GM12878 (cell line): ENCODE results near the gene FUZ. TPM values are rescaled to one million over a fixed set of nuclear protein-coding genes. Genes with fewer than 3 reads are reported as not detected.
A peak's percentile ranks its signal among the peaks of the same experiment; 100 is the strongest.

Experiments used
- ASH2L ChIP-seq: fragments of 300-600, 200-600 bp; sonication (generic); IDR thresholded peaks from 2 replicates; pipeline ENCODE4 v1.6.1; 2017; ENCODE audit warnings: low read depth, mild to moderate bottlenecking, borderline replicate concordance
- ATF7 ChIP-seq: fragments of 450-650 bp; IDR thresholded peaks from 2 replicates; pipeline ENCODE4 v1.6.1; 2016; ENCODE audit warnings: low read depth, mild to moderate bottlenecking
- BRCA1 ChIP-seq: IDR thresholded peaks from 2 replicates; pipeline ENCODE4 v1.6.1; 2011; ENCODE audit warnings: low read depth, low read length, improper control_type of control experiment
- CBFB ChIP-seq: IDR thresholded peaks from 2 replicates; pipeline ENCODE4 v1.6.1; 2016; ENCODE audit warnings: antibody characterized with exemption, low read depth
- CHD1 ChIP-seq: IDR thresholded peaks from 2 replicates; pipeline ENCODE4 v1.6.1; 2012; ENCODE audit warnings: low read depth, low read length, improper control_type of control experiment
- CREB1 ChIP-seq: IDR thresholded peaks from 2 replicates; pipeline ENCODE4 v1.6.1; 2012; ENCODE audit warnings: low read depth, mild to moderate bottlenecking, inconsistent platforms
- CREM ChIP-seq: IDR thresholded peaks from 2 replicates; pipeline ENCODE4 v1.6.1; 2014; ENCODE audit warnings: antibody characterized with exemption, low read depth
- E2F8 ChIP-seq: fragments of 450-650 bp; IDR thresholded peaks from 2 replicates; pipeline ENCODE4 v1.6.1; 2018; ENCODE audit warnings: mild to moderate bottlenecking, low read depth, moderate library complexity; ENCODE audit not compliant: partially characterized antibody
- EP300 ChIP-seq, 2 experiments: fragments of 150-350 bp in 1 of 2; IDR thresholded peaks; 2 replicates each; pipeline ENCODE4 v1.6.1; 2011 to 2012; ENCODE audit warnings: low read depth in 2 of 2, low read length in 2 of 2, borderline replicate concordance in 1 of 2, improper control_type of control experiment in 1 of 2, inconsistent platforms in 1 of 2; ENCODE audit not compliant: control insufficient read depth in 1 of 2
- HDAC2 ChIP-seq: fragments of 200-600 bp; sonication (generic); IDR thresholded peaks from 2 replicates; pipeline ENCODE4 v1.6.1; 2017
- NBN ChIP-seq: fragments of 450-650 bp; IDR thresholded peaks from 2 replicates; pipeline ENCODE4 v1.6.1; 2016
- NR2F1 ChIP-seq: fragments of 450-650 bp; conservative IDR thresholded peaks from 2 replicates; pipeline ENCODE4 v1.6.1; 2017; ENCODE audit warnings: mild to moderate bottlenecking
- PAX5 ChIP-seq: IDR thresholded peaks from 2 replicates; pipeline ENCODE4 v1.6.1; 2011; ENCODE audit warnings: low read depth, low read length, borderline replicate concordance
- POLR2AphosphoS5 ChIP-seq: IDR thresholded peaks from 2 replicates; pipeline ENCODE4 v1.6.1; 2011; ENCODE audit warnings: mild to moderate bottlenecking, low read length, inconsistent platforms
- POU2F2 ChIP-seq: IDR thresholded peaks from 3 replicates; pipeline ENCODE4 v1.6.1; 2011; ENCODE audit warnings: low read depth, mild to moderate bottlenecking, low read length, borderline replicate concordance
- RELA ChIP-seq: fragments of 450-650 bp; IDR thresholded peaks from 2 replicates; pipeline ENCODE4 v1.8.0; 2014; ENCODE audit warnings: borderline replicate concordance; ENCODE audit not compliant: partially characterized antibody
- REST ChIP-seq: IDR thresholded peaks from 2 replicates; pipeline ENCODE4 v1.6.1; 2012; ENCODE audit warnings: mild to moderate bottlenecking, low read depth, low read length
- RFX5 ChIP-seq: IDR thresholded peaks from 2 replicates; pipeline ENCODE4 v1.6.1; 2011; ENCODE audit warnings: low read depth, low read length, improper control_type of control experiment
- SREBF1 ChIP-seq: IDR thresholded peaks from 2 replicates; pipeline ENCODE4 v1.6.1; 2012; ENCODE audit warnings: mild to moderate bottlenecking, low read length
- SUPT20H ChIP-seq: IDR thresholded peaks from 2 replicates; pipeline ENCODE4 v1.6.1; 2011; ENCODE audit warnings: low read depth, mild to moderate bottlenecking, low read length, moderate library complexity, borderline replicate concordance; ENCODE audit not compliant: control insufficient read depth
- TARDBP ChIP-seq: IDR thresholded peaks from 2 replicates; pipeline ENCODE4 v1.6.1; 2016; ENCODE audit warnings: borderline replicate concordance
- YY1 ChIP-seq: IDR thresholded peaks from 2 replicates; pipeline ENCODE4 v1.6.1; 2011; ENCODE audit warnings: low read depth, mild to moderate bottlenecking, low read length
- ZZZ3 ChIP-seq: IDR thresholded peaks from 2 replicates; pipeline ENCODE4 v1.6.1; 2011; ENCODE audit warnings: low read depth; ENCODE audit not compliant: control insufficient read depth, insufficient read length
- polyA plus RNA-seq, 11 experiments: library from polyadenylated mRNA; depleted of rRNA in 4 of 11; unstranded in 6 of 11; stranded (reverse) in 5 of 11; fragments of >200 nt; fragmentation: Nextera tagmentation in 4 of 11; fragmentation: Illumina TruSeq in 1 of 11; extraction: Ambion mirVana in 4 of 11; extraction: Trizol in 1 of 11; gene quantifications; 1 replicate in 1 of 11; 2 replicates in 10 of 11; pipeline versions ENCODE4 v1.2.1 to v1.2.3, GENCODE V29; 2011 to 2016; ENCODE audit warnings: inconsistent platforms in 2 of 11, missing spikeins in 2 of 11, low read depth in 1 of 11
- total RNA-seq, 4 experiments: library from RNA; depleted of rRNA in 3 of 4; stranded (reverse); fragments of >200 nt in 3 of 4; fragmentation: Illumina TruSeq in 1 of 4; extraction: Trizol in 1 of 4; gene quantifications; 2 replicates each; pipeline versions ENCODE4 v1.2.1 to v1.2.3, GENCODE V29; 2013 to 2021
- TF ChIP-seq, protein P1 (sequence below): fragments of 450-650 bp; IDR thresholded peaks from 2 replicates; pipeline ENCODE4 v1.6.1; 2016; ENCODE audit warnings: mild to moderate bottlenecking

Gene FUZ
- total and polyA plus RNA-seq, 10 of the 15 experiments (the other 5 are each of a cell fraction or from before 2014, with no cell fraction given) = 0.18 to 11.5 (median 8.8) TPM

- peak; percentile 43 for TF ChIP-seq YY1
- TF ChIP-seq SUPT20H = no peak
- peak; percentile 91 for TF ChIP-seq SREBF1
- peak; percentile 45 for TF ChIP-seq RELA
- TF ChIP-seq BRCA1 = peak; percentile 45; the same call in 1 of the 2 replicates
- peak; percentile 89 for TF ChIP-seq NBN
- TF ChIP-seq, protein P1, sequence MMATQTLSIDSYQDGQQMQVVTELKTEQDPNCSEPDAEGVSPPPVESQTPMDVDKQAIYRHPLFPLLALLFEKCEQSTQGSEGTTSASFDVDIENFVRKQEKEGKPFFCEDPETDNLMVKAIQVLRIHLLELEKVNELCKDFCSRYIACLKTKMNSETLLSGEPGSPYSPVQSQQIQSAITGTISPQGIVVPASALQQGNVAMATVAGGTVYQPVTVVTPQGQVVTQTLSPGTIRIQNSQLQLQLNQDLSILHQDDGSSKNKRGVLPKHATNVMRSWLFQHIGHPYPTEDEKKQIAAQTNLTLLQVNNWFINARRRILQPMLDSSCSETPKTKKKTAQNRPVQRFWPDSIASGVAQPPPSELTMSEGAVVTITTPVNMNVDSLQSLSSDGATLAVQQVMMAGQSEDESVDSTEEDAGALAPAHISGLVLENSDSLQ = peak; percentile 40
- TF ChIP-seq TARDBP = no peak
- peak; percentile 66 for TF ChIP-seq PAX5
- TF ChIP-seq ATF7 = peak; percentile 95
- no peak for TF ChIP-seq CBFB
- no peak for TF ChIP-seq ZZZ3
- TF ChIP-seq ASH2L = 0 out of 2 replicates have a peak, but pooled peaks have one; percentile 94
- TF ChIP-seq REST = no peak
- TF ChIP-seq E2F8 = peak; percentile 66
- no peak for TF ChIP-seq RFX5
- no peak for TF ChIP-seq POU2F2
- TF ChIP-seq CREM = peak; percentile 88
- peak; percentile 73 for TF ChIP-seq POLR2AphosphoS5
- no peak for TF ChIP-seq EP300 (IDR thresholded peaks at IDR 0.05; ENCODE audit: borderline replicate concordance in 1 of 2, control insufficient read depth in 1 of 2, low read depth in 2 of 2, low read length in 2 of 2)
- TF ChIP-seq HDAC2 = no peak
- peak; percentile 53; the same call in 1 of the 2 replicates for TF ChIP-seq NR2F1
- peak; percentile 96 for TF ChIP-seq CREB1
- peak; percentile 99 for TF ChIP-seq CHD1
These were observed 37.6 kb upstream of the FUZ start, which contains the start of gene PTOV1 (continued) for GRCh38 chr19:49850487-49851342.
